Measurements from ENCODE around the gene STON2.
A peak's percentile ranks its signal among the peaks of the same experiment; 100 is the strongest.
"Not testable (repeated sequence)": the region's sequence is repeated elsewhere in the genome, so short reads cannot be mapped to it uniquely, and the experiment has no call there.

Gene STON2

GRCh38 chr14:81382517-81383225, 17.5 kb downstream of the STON2 start:
- H3K4me1 ChIP-seq, result peaks cover 0 to 9% (median 0%) of the 10 kb centered on the region in 10 experiments; a peak in 4 of 20 replicates
- no peaks in the 10 kb centered on the region for H3K36me3 ChIP-seq
- peaks cover 0 to 43% (median 0%) of the 10 kb centered on the region in 11 experiments; a peak in 3 of 22 replicates for H3K27me3 ChIP-seq
- H3K9ac ChIP-seq, result no peak overlapping the region
- no peak overlapping the region for H3K4me3 ChIP-seq
- H4K20me1 ChIP-seq, result no peaks in the 10 kb centered on the region
- peaks cover 0 to 15% (median 11%) of the 10 kb centered on the region in 11 experiments; a peak in 14 of 22 replicates for H3K9me3 ChIP-seq (replicated peaks in 1 of 11)
- no peak overlapping the region for H3K27ac ChIP-seq
- no peak for TF ChIP-seq Cebpa-rat (IDR thresholded peaks at IDR 0.05)
- no peak overlapping the region for H3K4me2 ChIP-seq

- H3K4me2 ChIP-seq, H3K4me3 ChIP-seq, H3K36me3 ChIP-seq, H3K4me1 ChIP-seq, H3K9ac ChIP-seq, H4K20me1 ChIP-seq, H3K27ac ChIP-seq: not testable (repeated sequence)
- H3K9me3 ChIP-seq (replicated peaks in 1 of 11), result peaks cover 0 to 22% (median 12%) of the 10 kb centered on the region in 11 experiments; a peak in 15 of 22 replicates
- peaks cover 0 to 21% (median 0%) of the 10 kb centered on the region in 11 experiments; a peak in 3 of 22 replicates for H3K27me3 ChIP-seq
Measured at GRCh38 chr14:81380009-81380408, 20.1 kb downstream of the STON2 start.

- Histone ChIP-seq H3K9ac (no peak overlapping the region), H3K4me2 (no peak overlapping the region), H3K36me3 (no peaks in the 10 kb centered on the region), H4K20me1 (no peaks in the 10 kb centered on the region), H3K27ac (no peak overlapping the region), H3K4me3 (no peak overlapping the region), H3K9me3 (replicated peaks in 1 of 11) (no peaks in the 10 kb centered on the region), H3K4me1 (no peaks in the 10 kb centered on the region), H3K27me3 (no peaks in the 10 kb centered on the region)
- no peak for TF ChIP-seq Cebpa-rat (IDR thresholded peaks at IDR 0.05)
Measured at GRCh38 chr14:81371802-81372201, 28.3 kb downstream of the STON2 start.

GRCh38 chr14:81367563-81367962, 32.6 kb downstream of the STON2 start:
- Histone ChIP-seq H3K9me3 (replicated peaks in 1 of 11) (no peaks in the 10 kb centered on the region), H3K4me1 (peaks cover 0 to 15% (median 4%) of the 10 kb centered on the region in 10 experiments; a peak in 10 of 20 replicates), H3K27me3 (no peaks in the 10 kb centered on the region), H3K4me3 (no peak overlapping the region), H3K9ac (no peak overlapping the region), H3K4me2 (no peak overlapping the region), H3K36me3 (no peaks in the 10 kb centered on the region), H4K20me1 (no peaks in the 10 kb centered on the region), H3K27ac (no peak overlapping the region)
- no peak for TF ChIP-seq Cebpa-rat (IDR thresholded peaks at IDR 0.05)

GRCh38 chr14:81366884-81367283, 33.2 kb downstream of the STON2 start:
- no peak for TF ChIP-seq Cebpa-rat (IDR thresholded peaks at IDR 0.05)
- H3K4me3 ChIP-seq, result no peak overlapping the region
- H3K9ac ChIP-seq, result no peak overlapping the region
- no peak overlapping the region for H3K4me2 ChIP-seq
- H3K27me3 ChIP-seq, result no peaks in the 10 kb centered on the region
- peaks cover 0 to 15% (median 4%) of the 10 kb centered on the region in 10 experiments; a peak in 10 of 20 replicates for H3K4me1 ChIP-seq
- no peaks in the 10 kb centered on the region for H3K36me3 ChIP-seq
- H3K9me3 ChIP-seq (replicated peaks in 1 of 11), result no peaks in the 10 kb centered on the region
- no peaks in the 10 kb centered on the region for H4K20me1 ChIP-seq
- H3K27ac ChIP-seq, result no peak overlapping the region

- no peaks in the 10 kb centered on the region for H4K20me1 ChIP-seq
- H3K36me3 ChIP-seq, result no peaks in the 10 kb centered on the region
- no peaks in the 10 kb centered on the region for H3K27me3 ChIP-seq
- no peak overlapping the region for H3K9ac ChIP-seq
- H3K4me2 ChIP-seq, result no peak overlapping the region
- H3K4me1 ChIP-seq, result peaks cover 0 to 15% (median 4%) of the 10 kb centered on the region in 10 experiments; a peak in 10 of 20 replicates
- H3K4me3 ChIP-seq, result no peak overlapping the region
- TF ChIP-seq Cebpa-rat (IDR thresholded peaks at IDR 0.05), result no peak
- H3K9me3 ChIP-seq (replicated peaks in 1 of 11), result no peaks in the 10 kb centered on the region
- no peak overlapping the region for H3K27ac ChIP-seq
Measured at GRCh38 chr14:81366214-81366613, 33.9 kb downstream of the STON2 start.

- no peak overlapping the region for H3K27ac ChIP-seq
- no peaks in the 10 kb centered on the region for H3K36me3 ChIP-seq
- no peak overlapping the region; a peak in 1 of 22 replicates for H3K9ac ChIP-seq
- no peaks in the 10 kb centered on the region for H4K20me1 ChIP-seq
- peak overlapping the region in 7 of 11 experiments; percentile 7 to 63 (median 48); a peak in 11 of 22 replicates for H3K4me2 ChIP-seq
- H3K4me1 ChIP-seq, result peaks cover 0 to 15% (median 4%) of the 10 kb centered on the region in 10 experiments; a peak in 10 of 20 replicates
- H3K9me3 ChIP-seq (replicated peaks in 1 of 11), result no peaks in the 10 kb centered on the region
- no peaks in the 10 kb centered on the region for H3K27me3 ChIP-seq
- H3K4me3 ChIP-seq, result no peak overlapping the region
- no peak for TF ChIP-seq Cebpa-rat (IDR thresholded peaks at IDR 0.05)
Measured at GRCh38 chr14:81363746-81364378, 36.3 kb downstream of the STON2 start.

- Histone ChIP-seq H3K9ac (no peak overlapping the region), H3K36me3 (no peaks in the 10 kb centered on the region), H3K4me1 (no peaks in the 10 kb centered on the region), H3K4me3 (no peak overlapping the region), H3K9me3 (replicated peaks in 1 of 11) (peaks cover 15 to 28% (median 19%) of the 10 kb centered on the region in 11 experiments; a peak in 21 of 22 replicates), H3K27me3 (no peaks in the 10 kb centered on the region), H3K27ac (no peak overlapping the region), H4K20me1 (no peaks in the 10 kb centered on the region), H3K4me2 (no peak overlapping the region)
- no peak for TF ChIP-seq Cebpa-rat (IDR thresholded peaks at IDR 0.05)
Measured at GRCh38 chr14:81353691-81354323, 46.3 kb downstream of the STON2 start.

- Histone ChIP-seq H3K4me2 (no peak overlapping the region), H3K27me3 (no peaks in the 10 kb centered on the region), H3K27ac (no peak overlapping the region), H3K4me3 (no peak overlapping the region), H3K36me3 (no peaks in the 10 kb centered on the region), H3K4me1 (no peaks in the 10 kb centered on the region; a peak in 1 of 20 replicates), H4K20me1 (no peaks in the 10 kb centered on the region), H3K9ac (no peak overlapping the region), H3K9me3 (replicated peaks in 1 of 11) (peaks cover 15 to 28% (median 19%) of the 10 kb centered on the region in 11 experiments; a peak in 21 of 22 replicates)
- TF ChIP-seq Cebpa-rat (IDR thresholded peaks at IDR 0.05), result no peak
Measured at GRCh38 chr14:81352413-81352812, 47.7 kb downstream of the STON2 start.

All from BLaER1 treated with 17β-estradiol and CSF1 and Interleukin-3, amounts not matched to agents 10 nM and 100 nM (cell line).